Stimulated activated CD8-positive, alpha-beta memory T cell treated with anti-CD3 and anti-CD28 coated beads, Interleukin-4, amount 100 ng/mL, for 24 hours (primary cell): ENCODE data around the gene ACTR3.
A peak's percentile ranks its signal among the peaks of the same experiment; 100 is the strongest.
"Not testable (repeated sequence)": the region's sequence is repeated elsewhere in the genome, so short reads cannot be mapped to it uniquely, and the experiment has no call there.

ENCODE experiments used
- DNase-seq: peaks from one replicate; pipeline ENCODE4 v3.0.0-alpha.2; 2020; ENCODE audit warnings: low read depth

The ACTR3 gene

DNA sequence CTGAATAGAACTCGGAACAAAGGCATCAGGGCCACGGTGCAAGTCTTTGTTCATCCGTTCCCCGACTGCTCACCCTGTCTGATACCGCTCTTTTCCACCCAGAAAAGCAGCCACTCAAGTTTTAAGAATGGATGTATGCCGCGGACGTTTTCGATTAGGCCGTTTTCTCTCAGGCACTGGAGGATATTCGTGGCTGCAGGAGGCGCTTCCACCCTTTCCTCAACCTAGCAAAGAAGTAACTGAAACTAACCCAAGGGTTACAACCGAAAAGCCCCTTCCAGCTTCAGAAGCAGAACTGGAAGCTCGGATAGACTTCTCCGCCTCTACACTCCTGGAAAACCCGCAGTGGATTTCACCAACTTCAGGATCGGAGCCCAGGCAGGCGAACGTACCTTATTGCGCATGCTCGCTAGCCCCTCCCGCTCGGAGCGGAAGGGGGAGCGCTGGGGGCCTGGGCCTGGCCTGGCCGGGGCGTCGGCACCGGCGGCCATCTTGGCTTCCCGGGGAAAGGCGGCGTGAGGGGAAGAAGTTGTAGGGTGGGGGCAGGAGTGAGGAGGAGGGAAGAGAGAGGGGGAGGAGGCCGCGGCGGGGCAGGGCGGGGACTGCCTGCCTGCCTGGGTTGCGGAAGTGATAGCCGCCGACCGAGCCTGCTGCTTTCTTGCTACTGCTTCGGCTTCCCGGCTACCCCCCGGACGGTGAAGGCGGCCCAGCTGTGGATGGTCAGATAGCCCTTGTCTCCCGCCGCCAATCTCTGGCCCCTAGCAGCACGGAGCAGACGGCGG lies at the start of gene ACTR3:
Gene ACTR3, plus strand, starts transcription at position 619 of the 782 bp plus-strand sequence. CDS start 191 bp downstream, outside the sequence.
- peak; percentile 96 for DNase-seq

DNA sequence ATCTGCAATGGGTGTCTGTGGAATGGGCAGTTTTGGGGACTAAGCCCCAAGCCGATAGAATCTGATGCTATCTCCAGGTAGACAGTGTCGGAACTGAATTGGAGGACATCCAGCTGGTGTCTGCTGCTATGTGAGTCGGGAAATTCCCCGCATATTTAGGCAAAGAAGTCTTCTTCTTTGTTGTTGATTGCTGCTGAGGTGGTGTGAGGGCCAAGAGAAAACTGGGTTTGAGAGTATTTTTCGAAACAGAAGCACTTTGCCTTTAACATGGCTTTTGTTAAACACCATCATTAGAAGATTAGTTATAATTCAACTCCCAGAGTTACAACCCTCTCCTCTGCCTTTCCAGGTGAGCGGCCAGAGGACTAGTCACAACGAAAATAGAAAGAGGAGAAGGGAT lies 49.4 kb upstream of the ACTR3 start:
- DNase-seq = no peak

DNA sequence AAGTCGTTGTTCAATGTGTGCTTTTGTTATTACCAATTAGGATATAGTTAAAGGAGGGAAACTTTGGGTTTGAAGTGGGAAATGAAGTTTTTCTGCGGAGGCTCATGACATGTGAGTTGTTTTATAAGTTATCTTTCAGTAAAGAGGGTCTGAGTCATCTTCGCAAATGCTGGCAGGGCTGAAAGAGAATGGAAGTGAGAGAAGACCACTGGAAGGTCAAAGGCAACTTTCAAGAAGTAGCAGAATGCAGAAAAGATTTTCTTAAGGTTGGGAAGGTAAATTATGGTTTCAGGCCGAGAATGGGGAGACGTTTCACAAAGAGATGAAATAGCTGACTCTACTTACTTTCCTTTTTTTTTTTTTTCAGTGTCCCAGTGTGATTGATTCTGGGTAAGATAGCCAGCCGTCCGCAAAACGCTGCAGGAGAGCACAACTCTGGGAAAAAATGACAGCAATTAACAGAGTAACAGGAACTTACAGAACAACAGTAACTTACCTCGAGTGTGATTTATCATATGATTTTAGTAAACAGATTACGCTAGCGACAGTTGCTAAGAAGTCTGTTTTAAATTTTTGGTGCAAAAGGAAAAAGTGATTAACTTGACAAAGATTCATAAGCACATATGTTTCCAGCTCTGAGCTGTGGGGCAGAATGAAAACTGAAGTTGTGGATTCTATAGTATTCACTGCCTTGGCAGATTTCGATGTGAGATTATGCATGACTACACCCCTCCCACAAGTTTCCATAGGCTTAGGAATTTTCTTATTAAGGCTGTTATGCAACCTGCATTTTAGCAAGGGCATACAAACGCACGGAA lies 46.8 kb upstream of the ACTR3 start:
- no peak for DNase-seq

DNA sequence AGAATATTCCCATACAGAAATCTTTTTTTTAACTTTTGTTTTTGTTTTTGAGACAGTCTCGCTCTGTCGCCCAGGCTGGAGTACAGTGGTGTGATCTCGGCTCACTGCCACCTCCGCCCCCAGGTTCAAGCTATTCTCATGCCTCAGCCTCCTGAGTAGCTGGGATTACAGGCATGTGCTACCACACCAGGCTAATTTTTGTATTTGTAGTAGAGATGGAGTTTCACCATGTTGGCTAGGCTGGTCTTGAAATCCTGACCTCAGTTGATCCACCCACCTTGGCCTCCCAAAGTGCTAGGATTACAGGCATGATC lies 46.2 kb upstream of the ACTR3 start:
- DNase-seq = not testable (repeated sequence)

DNA sequence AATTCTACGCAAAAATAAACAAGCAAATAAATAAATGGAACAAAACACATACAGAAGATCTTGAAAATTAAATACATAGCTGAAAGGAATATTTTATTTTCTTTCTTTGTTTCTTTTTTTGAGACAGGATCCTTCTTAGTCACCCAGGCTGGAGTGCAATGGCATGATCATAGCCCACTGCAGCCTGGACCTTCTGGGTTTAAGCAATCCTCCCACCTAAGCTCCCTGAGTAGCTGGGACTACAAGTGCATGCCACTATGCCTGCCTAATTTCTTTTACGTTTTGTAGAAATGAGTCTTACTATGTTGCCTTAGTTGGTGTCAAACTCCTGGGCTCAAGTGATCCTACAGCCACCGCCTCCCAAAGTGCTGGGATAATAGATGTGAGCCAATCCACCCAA lies 44.6 kb upstream of the ACTR3 start:
- no peak for DNase-seq

DNA sequence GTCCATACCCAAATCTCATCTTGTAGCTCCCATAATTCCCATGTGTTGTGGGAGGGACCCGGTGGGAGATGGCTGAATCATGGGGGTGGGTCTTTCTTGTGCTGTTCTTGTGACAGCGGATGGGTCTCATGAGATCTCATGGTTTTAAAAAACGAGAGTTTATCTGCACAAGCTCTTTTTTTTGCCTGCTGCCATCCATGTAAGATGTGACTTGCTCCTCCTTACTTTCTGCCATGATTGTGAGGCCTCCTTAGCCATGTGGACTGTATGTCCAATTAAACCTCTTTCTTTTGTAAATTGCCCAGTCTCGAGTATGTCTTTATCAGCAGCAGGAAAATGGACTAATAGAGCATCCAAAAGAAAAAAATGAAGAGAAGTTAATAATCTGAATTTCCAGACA lies 44.1 kb upstream of the ACTR3 start:
- DNase-seq = not testable (repeated sequence)

DNA sequence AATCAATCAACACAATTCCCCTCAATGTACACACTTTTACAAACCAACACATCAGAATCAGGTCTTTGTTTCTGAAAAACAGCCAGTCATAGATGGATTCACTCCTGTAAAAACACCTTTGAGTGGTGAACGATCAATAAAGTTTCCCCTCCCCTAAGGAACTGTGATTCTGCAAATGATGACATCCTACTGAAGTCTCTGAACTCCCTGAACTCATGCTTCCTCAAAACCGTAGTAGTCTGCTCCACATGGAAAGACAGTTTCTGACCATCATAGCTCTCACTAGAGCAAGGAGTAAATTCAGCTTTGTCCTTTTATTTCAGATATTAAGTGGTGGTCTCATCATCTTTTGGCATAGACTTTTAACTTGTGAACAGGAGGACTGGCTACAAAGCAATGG lies 43.5 kb upstream of the ACTR3 start:
- no peak for DNase-seq

DNA sequence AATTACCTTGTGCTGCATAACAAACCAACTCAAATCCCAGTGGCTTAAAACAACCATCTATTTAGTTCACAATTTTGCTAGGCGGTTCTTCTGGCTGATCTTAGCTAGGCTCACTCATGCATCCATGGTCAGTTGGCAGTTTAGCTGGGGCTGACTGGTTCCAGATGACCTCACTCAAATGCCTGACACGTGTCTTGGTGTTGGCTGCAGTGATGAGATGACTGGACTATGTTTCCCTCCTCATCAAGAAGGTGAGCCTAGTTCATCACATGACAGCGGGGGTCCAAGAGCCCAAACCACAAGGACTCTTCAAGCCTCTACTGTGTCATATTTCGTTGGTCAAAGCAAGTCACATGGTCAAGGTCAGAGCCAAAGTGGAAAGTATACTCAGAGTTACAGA lies 42.7 kb upstream of the ACTR3 start:
- DNase-seq = no peak

DNA sequence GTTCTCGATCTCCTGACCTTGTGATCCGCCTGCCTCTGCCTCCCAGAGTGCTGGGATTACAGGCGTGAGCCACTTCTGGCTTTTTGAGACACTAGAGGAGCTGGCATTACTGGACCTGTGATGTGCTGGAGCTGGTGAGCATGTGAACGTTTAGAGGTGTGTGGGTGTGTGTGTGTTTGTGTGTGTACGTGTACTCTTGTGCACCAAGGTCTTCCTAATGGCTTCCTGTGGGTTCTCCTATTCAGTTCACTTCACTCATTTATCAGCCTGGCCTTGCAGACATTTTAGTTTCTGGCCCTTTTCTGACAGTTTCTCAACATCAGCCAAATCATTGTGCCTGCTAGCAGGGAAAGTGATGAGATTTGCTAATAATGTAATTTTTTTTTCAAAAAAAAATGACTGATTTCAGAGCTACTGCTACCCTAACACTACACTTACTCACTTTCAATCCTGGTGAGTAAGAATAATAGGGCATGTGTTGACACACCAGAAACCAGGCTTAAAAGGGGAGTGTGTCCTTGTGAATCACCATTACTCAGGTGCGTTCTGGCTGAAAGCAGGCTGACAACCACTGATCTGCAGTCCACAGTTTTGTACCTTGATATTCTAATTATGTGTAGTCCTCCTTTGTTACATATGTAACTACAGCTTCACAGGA lies 41.0 kb upstream of the ACTR3 start:
- DNase-seq = no peak

DNA sequence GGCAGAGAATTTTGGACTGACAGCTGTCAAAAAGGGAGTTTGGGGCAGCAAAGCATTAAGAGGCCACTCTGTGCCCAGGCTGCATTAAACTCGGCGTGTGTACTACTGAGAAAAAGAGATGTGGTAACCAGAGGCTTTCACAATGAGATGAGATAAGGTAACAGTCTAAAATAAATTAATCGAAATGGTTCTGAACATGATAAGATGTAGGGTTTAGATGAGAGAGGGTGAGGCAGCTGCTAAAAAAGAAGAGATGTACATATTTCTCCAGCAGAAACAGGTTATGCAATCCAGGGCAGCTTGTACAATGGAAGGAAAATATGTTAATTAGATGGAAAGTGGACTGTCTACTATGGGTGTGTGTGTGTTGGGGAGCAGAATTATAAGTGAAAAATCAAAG lies 39.2 kb upstream of the ACTR3 start:
- DNase-seq = no peak

DNA sequence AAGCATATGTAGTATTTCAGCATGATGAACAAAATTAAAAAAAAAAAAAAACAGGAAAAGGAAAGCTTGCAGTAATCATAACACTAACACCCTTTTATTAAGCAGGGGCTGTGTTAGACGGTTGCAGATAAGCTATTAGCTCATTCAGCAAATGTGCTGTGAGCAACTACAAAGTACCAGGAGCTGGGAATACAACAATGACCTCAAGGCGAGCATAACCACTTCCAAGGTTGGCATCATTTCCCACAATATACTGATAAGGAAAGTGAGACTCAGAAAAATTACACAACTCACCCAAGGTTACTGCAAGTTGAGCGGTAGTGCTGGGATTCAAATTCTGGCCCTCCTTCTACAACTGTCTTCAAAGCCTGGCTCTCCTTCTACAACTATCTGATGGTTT lies 38.2 kb upstream of the ACTR3 start:
- DNase-seq = no peak

DNA sequence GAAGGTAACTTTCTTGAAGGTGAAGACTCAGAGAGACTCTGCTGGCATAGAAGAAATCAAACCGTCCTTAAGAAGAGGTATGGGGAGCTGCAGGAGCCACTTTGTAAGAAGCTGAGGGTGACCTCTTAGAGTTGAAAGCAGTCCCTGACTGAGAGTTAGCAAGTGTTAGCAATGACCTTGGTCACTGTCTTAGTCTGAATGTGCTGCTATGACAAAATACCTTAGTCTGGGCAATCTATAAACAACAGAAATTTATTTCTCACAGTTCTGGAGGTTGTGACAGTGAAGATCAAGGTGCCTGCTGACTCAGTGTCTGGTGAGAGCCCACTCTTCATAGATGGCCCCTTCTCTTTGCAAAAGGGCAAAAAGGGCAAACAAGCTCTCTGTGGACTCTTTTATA lies 35.7 kb upstream of the ACTR3 start:
- DNase-seq = no peak

DNA sequence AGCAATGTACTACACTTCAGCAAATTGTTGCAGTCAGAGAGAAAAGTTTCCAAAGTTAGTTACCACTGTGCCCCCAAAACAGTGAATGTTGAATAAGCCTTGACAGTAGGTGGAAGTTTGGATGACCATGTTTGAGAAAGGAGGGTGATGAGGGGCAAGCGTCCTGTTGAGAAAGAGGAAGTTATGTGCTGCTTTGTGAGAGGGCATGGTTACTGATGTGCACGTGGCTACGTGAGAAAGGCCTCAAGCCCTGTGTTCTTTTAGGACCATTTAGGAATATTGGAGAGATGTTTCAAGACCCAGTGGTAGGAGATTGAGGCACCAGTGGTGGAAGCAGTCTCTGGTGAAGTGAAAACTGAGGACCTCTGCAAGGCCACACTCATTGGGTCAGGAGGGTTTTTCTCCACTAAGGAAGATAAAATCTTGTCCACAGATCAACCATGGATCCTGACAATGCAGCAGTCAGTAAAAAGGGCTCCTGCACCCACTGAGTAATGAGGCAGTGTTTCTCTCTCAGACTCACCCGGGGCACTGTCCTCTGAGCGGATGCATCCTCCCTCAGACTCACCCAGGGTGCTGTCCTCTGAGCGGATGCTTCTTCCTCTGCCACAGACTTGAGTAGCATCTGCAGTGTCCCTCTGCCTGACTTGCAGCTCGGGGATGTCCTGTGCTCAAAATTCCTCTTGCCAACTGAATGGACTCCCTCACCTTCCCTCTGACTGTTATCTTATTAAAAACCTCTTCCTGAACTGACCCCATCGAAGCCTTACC lies 34.7 kb upstream of the ACTR3 start:
- DNase-seq = no peak

DNA sequence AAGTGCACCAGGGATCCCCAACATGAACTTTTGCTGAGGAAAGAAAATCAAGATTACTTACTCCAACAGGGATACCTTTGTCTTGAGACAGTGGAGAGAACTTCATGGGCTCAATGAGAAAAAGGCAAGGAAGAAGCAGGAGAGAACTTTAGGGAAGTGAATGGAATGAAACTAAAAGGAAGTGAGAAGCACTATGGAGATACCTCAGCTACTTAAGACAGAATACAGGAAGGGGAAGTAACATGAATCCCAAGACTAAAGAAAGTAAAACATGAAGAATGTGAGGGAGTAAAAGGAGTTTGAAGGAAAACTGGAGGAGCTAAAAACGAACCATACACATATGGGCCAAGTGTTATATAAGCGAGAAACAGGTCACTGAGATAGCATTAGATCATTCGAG lies 32.4 kb upstream of the ACTR3 start:
- no peak for DNase-seq

DNA sequence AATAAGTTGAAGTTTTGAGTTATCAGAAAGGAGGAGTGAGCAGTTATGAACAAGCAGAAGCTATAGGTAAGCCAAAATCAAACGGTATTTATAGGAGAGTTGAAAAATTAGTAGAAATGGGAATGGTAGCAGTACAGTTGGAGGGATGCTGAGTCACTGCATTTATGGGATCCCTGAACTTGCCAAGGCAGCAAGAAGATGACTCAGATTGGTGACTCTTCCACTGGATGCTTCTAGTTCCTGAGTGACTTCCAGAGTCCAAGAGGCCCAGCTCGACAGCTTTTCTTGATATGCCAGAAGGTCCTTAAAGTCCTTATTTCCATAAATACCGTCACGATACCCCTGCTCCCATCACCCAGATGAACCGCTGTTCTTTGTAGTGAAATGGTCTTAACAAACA lies 31.1 kb upstream of the ACTR3 start:
- DNase-seq = no peak

DNA sequence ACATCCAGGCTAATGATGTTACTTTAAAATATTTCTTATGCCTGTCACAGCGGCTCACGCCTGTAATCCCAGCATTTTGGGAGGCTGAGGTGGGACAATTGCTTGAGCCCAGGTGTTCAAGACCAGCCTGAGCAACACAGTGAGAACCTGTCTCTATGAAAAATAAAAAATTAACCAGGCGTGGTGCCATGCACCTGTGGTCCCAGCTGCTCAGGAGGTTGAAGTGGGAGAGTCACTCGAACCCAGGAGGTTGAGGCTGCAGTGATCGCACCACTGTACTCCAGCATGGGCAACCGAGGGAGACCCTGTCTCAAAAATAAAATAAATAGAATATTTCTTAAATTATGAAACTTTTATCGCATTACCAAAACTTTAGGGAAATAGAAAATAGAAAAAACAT lies 28.1 kb upstream of the ACTR3 start:
- DNase-seq = no peak

DNA sequence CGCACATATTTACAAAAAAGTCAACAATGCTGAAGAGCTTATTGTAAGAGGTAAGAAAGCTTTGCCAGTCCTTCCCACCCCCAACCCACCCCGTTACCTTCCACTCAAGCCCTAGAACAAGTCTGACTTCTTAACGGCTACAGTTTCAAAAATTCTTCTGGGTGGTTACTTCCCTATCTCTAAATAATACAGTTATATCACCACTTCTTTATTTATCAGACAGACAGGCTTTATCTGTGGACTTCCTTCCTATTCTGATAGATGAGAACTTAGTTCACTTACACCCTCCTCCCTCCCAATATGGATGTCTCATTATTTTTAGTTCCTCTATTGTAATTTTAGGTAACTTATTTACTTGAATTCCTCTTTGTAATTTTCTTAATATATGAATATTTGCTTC lies 26.7 kb upstream of the ACTR3 start:
- no peak for DNase-seq

DNA sequence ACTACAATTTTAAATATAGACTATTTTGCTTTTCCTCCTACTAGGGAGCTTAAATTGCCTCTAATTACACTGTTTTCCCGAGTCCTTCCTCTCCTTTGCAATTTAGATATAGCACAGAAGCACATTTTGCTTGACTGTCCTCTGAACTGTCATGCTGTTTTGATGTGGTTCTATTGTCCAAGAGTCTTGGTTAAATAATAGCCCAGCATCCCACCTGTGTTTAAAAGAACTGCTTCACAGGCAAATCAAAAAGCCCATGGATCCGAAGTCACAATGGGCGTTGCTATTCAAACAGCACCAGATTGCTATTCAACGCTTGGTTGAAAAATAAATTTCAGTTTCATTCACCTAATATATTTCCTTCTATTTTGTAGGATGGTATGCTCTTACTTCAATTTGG lies 22.3 kb upstream of the ACTR3 start:
- no peak for DNase-seq

DNA sequence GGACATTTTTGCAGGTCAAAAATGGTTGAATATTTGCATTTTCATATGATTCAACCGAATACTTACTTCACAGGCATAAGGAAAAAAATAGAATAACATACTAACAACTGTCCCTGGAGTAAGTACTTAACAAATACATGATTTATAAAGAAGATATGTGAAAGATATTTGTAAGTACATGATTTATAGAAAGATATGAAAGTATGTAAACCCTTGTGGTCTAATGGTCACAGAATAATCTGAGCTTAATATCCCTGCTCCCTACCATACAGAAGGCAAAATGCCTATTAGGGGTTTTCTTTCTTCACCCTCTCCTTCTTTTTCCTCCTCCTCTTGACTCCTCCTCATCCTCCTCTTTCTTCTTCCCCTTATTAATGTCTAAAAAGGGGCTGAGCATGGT lies 20.6 kb upstream of the ACTR3 start:
- no peak for DNase-seq

DNA sequence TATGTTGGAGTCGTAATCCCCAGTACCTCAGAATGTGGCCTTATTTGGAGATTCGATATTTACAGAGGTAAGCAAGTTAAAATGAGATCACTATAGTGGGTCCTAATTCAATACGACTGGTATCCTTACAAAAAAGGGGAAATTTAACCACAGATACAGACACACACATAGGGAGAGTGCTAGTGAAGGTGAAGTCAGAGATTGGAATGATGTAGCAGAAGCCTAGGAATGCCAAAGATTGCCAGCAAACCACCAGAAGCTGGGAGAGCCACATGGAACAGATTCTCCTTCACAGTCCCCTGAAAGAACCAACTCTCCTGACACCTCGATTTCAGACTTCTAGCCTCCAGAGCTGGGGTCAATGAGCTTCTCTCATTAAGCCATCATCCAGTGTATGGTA lies 17.7 kb upstream of the ACTR3 start:
- no peak for DNase-seq

DNA sequence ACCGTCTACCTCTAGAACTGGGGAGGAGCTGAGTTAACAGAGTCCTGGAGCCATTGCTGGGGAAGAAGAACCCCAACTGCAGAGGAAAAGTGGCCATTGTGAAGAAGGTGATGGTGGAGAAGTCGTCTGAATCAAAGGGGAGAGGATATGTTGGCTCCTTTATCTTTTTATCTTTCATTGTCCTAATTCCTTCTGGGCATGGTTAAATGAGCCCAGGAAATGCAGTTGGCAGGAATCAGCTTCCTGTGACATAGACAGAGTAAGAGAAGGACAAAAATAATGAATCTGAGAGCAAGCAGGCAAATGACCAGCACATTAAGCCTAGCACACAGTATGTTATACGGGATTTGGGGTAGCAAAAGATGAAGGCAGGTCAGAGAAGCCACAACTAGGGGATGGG lies 16.0 kb upstream of the ACTR3 start:
- DNase-seq = no peak

DNA sequence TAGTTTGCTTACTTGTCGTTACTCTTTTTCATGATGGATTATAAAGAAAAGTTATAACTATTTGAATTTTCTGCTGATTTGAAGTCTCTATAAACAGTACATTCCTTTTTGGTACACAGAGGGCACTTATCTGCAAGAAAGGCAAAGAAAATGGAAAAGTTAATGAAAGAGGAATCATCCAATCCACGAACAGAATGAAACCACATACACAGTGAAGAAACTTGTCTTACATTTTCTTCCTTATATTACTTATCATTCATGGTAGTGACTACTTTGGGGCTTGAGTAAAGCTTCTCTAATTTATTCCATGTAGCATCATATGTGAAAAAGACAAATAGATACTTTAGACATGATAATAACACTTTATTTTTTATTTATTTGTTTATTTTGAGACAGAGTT lies 14.8 kb upstream of the ACTR3 start:
- no peak for DNase-seq
